ENCODE measurements around the gene PTPRG. TPM values are rescaled to one million over a fixed set of nuclear protein-coding genes. Genes with fewer than 3 reads are reported as not detected.

The PTPRG gene
- total and polyA plus RNA-seq, 2 experiments from 2014 or later, result 24.4 to 131 TPM

DNA sequence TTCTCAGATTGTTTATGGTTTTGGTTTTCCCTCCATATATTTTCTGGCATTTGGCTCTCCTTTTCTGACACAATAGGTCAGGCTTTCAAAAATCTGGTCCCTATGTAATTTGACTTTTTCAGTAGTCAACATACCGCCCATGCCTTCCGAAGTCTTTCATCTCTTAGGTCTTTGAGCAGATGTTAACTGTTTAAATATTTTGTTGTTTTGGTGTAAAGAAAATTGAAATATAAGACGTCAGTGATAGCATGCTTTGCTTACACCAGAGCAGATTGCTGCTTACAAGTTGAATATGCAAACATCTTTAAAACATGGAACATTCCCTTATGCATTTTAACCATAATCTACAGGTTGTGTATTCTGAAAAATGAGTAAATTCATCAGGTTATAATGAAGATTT, 233.0 kb downstream of the PTPRG start:
- ATAC-seq, result no peak
- Histone ChIP-seq H3K27me3 (ENCODE audit: insufficient read depth) (no peaks in the 10 kb centered on the region), H3K4me1 (ENCODE audit: insufficient read depth) (peaks cover 30% of the 10 kb centered on the region), H3K9me2 (ENCODE audit: insufficient read depth) (no peaks in the 10 kb centered on the region), H3K4me3 (no peak overlapping the region), H3K27ac (ENCODE audit: low read depth) (no peak overlapping the region), H2AFZ (no peak overlapping the region), H3F3A (replicated peaks; ENCODE audit: low read depth) (no peaks in the 10 kb centered on the region), H3K79me2 (replicated peaks; ENCODE audit: insufficient read depth) (peaks cover 100% of the 10 kb centered on the region), H3K36me3 (ENCODE audit: insufficient read depth) (no peaks in the 10 kb centered on the region), H3K4me2 (no peak overlapping the region), H4K20me1 (replicated peaks; ENCODE audit: insufficient read depth) (peaks cover 24% of the 10 kb centered on the region; the same call in 1 of the 2 replicates)
- Mint-ChIP-seq H3K36me3 (ENCODE audit: low read depth) (no peaks in the 10 kb centered on the region), H3K4me1 (peaks cover 51% of the 10 kb centered on the region), H3K4me3 (no peak overlapping the region), H3K27me3 (ENCODE audit: insufficient read depth, low read depth, poor library complexity) (peaks cover 2% of the 10 kb centered on the region), H3K9me3 (no peaks in the 10 kb centered on the region), H3K27ac (no peak overlapping the region)
- DNase-seq (ENCODE audit: low spot score), result no peak
- TF ChIP-seq JUNB (IDR thresholded peaks at IDR 0.05; ENCODE audit: unreplicated experiment), result no peak
- TF ChIP-seq NANOG (IDR thresholded peaks at IDR 0.05; ENCODE audit: borderline replicate concordance), result no peak
- no peak for TF ChIP-seq ZNF331 (CRISPR knock-in tag; IDR thresholded peaks at IDR 0.05; ENCODE audit: low read depth)
- TF ChIP-seq REST (IDR thresholded peaks at IDR 0.05; ENCODE audit: unreplicated experiment), result no peak
- TF ChIP-seq ZNF114 (CRISPR knock-in tag; IDR thresholded peaks at IDR 0.05), result no peak
- TF ChIP-seq POLR2AphosphoS5 (IDR thresholded peaks at IDR 0.05; ENCODE audit: low read depth), result no peak
- no peak for TF ChIP-seq STAT1 (IDR thresholded peaks at IDR 0.05; ENCODE audit: unreplicated experiment)
- no peak for TF ChIP-seq EZH2 (IDR thresholded peaks at IDR 0.05; ENCODE audit: low read depth, unreplicated experiment)
- TF ChIP-seq, protein P1, sequence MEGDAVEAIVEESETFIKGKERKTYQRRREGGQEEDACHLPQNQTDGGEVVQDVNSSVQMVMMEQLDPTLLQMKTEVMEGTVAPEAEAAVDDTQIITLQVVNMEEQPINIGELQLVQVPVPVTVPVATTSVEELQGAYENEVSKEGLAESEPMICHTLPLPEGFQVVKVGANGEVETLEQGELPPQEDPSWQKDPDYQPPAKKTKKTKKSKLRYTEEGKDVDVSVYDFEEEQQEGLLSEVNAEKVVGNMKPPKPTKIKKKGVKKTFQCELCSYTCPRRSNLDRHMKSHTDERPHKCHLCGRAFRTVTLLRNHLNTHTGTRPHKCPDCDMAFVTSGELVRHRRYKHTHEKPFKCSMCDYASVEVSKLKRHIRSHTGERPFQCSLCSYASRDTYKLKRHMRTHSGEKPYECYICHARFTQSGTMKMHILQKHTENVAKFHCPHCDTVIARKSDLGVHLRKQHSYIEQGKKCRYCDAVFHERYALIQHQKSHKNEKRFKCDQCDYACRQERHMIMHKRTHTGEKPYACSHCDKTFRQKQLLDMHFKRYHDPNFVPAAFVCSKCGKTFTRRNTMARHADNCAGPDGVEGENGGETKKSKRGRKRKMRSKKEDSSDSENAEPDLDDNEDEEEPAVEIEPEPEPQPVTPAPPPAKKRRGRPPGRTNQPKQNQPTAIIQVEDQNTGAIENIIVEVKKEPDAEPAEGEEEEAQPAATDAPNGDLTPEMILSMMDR (conservative IDR thresholded peaks at IDR 0.05; ENCODE audit: low read depth in 2 of 2), result no peak
- TF ChIP-seq EZH2phosphoT487 (IDR thresholded peaks at IDR 0.05; ENCODE audit: unreplicated experiment), result no peak
- TF ChIP-seq CREB1 (CRISPR knock-in tag; IDR thresholded peaks at IDR 0.05; ENCODE audit: low read depth), result no peak
- TF ChIP-seq, protein P2, sequence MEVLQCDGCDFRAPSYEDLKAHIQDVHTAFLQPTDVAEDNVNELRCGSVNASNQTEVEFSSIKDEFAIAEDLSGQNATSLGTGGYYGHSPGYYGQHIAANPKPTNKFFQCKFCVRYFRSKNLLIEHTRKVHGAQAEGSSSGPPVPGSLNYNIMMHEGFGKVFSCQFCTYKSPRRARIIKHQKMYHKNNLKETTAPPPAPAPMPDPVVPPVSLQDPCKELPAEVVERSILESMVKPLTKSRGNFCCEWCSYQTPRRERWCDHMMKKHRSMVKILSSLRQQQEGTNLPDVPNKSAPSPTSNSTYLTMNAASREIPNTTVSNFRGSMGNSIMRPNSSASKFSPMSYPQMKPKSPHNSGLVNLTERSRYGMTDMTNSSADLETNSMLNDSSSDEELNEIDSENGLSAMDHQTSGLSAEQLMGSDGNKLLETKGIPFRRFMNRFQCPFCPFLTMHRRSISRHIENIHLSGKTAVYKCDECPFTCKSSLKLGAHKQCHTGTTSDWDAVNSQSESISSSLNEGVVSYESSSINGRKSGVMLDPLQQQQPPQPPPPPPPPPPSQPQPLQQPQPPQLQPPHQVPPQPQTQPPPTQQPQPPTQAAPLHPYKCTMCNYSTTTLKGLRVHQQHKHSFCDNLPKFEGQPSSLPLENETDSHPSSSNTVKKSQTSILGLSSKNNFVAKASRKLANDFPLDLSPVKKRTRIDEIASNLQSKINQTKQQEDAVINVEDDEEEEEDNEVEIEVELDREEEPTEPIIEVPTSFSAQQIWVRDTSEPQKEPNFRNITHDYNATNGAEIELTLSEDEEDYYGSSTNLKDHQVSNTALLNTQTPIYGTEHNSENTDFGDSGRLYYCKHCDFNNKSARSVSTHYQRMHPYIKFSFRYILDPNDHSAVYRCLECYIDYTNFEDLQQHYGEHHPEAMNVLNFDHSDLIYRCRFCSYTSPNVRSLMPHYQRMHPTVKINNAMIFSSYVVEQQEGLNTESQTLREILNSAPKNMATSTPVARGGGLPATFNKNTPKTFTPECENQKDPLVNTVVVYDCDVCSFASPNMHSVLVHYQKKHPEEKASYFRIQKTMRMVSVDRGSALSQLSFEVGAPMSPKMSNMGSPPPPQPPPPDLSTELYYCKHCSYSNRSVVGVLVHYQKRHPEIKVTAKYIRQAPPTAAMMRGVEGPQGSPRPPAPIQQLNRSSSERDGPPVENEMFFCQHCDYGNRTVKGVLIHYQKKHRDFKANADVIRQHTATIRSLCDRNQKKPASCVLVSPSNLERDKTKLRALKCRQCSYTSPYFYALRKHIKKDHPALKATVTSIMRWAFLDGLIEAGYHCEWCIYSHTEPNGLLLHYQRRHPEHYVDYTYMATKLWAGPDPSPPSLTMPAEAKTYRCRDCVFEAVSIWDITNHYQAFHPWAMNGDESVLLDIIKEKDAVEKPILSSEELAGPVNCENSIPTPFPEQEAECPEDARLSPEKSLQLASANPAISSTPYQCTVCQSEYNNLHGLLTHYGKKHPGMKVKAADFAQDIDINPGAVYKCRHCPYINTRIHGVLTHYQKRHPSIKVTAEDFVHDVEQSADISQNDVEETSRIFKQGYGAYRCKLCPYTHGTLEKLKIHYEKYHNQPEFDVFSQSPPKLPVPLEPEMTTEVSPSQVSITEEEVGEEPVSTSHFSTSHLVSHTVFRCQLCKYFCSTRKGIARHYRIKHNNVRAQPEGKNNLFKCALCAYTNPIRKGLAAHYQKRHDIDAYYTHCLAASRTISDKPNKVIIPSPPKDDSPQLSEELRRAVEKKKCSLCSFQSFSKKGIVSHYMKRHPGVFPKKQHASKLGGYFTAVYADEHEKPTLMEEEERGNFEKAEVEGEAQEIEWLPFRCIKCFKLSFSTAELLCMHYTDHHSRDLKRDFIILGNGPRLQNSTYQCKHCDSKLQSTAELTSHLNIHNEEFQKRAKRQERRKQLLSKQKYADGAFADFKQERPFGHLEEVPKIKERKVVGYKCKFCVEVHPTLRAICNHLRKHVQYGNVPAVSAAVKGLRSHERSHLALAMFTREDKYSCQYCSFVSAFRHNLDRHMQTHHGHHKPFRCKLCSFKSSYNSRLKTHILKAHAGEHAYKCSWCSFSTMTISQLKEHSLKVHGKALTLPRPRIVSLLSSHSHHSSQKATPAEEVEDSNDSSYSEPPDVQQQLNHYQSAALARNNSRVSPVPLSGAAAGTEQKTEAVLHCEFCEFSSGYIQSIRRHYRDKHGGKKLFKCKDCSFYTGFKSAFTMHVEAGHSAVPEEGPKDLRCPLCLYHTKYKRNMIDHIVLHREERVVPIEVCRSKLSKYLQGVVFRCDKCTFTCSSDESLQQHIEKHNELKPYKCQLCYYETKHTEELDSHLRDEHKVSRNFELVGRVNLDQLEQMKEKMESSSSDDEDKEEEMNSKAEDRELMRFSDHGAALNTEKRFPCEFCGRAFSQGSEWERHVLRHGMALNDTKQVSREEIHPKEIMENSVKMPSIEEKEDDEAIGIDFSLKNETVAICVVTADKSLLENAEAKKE (CRISPR knock-in tag; IDR thresholded peaks at IDR 0.05), result no peak
- TF ChIP-seq, protein P3, sequence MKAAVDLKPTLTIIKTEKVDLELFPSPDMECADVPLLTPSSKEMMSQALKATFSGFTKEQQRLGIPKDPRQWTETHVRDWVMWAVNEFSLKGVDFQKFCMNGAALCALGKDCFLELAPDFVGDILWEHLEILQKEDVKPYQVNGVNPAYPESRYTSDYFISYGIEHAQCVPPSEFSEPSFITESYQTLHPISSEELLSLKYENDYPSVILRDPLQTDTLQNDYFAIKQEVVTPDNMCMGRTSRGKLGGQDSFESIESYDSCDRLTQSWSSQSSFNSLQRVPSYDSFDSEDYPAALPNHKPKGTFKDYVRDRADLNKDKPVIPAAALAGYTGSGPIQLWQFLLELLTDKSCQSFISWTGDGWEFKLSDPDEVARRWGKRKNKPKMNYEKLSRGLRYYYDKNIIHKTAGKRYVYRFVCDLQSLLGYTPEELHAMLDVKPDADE (IDR thresholded peaks at IDR 0.05), result no peak

Measured in GM23338 (cell line).